LoVo (cell line): Measurements from ENCODE around the gene SEMA6B.

Source experiments
- DNase-seq: peaks from one replicate; pipeline ENCODE4 v3.0.0-alpha.2; 2016; ENCODE audit warnings: low spot score

SEMA6B gene

DNA sequence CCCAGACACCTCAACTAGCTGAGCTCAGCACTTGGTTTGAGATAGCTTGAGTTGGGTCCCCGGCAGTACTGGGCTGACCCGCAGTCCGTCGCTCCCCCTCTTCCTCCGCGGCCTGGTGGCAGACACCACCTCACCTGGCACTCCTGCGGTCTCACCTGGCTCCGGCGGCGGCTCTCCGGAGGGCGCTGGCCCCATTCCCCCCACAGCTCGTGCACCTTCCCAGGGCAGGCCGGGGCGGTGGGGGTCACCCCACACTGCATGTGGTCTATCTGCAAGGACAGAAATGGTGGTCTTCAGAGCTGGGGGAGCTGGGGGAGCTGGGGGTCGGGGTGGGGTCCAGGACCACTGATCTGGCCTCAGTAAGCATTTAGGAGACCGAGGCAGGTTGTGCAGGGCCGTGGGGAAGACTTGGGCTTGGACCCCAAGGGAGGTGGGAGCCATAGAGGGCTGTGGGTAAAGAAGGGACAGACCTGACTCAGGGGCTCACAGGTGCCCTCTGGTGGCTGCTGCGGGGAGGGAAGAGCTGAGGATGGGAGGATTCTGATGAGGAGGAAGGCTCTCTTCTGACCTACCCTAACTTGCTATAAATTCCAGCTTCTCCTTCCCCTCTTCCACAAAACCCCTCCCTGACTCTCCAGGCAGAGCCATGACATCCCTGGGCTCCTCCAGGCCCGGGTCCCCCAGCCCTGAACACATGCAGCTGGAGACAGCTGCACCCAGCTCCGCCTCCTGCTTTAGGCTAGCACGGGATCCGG, 34.5 kb downstream of the SEMA6B start:
- DNase-seq: peak; percentile 35

DNA sequence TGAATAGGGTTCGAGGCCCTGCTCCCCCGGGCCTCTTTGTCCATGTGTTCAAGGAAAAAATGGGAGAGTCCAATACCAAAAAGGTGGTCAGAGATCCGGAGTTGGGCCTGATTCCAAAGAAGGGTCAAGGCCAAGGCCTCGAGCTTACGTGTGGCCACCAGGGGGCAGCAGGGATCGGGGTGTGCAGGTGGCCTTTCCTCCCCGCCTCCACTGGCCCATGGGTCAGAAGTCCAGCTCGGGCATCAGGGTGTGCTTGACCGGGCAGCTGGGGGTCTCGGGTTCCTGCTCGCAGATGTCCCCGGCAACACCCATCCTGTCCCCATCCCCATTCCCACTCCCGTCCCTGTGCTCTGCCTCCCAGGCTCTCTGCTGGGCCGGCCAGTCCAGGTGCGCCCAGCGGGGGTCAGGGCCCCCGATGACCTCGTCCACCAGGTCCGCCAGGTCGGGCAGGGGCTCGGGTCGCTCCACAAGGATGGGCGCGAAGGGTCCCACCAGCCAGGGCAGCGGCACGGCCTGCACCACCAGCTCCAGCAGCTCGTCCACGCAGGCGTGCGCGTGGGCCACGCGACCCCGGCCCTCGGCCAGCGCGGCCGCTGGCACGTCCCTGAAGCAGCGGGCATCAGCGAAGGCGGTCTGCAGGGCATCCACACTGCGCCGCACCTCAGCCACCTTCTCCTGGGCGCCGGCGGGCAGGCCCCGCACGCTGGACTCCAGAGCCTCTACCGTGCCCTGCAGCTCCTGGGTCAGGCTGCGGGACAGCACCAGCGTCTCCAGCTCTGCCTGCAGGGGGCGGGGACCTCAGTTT, 36.0 kb downstream of the SEMA6B start:
- DNase-seq: peak; percentile 22

GRCh38 chr19:4522291-4523002, 37.0 kb downstream of the SEMA6B start:
- no peak for DNase-seq

- DNase-seq: no peak
Measured at GRCh38 chr19:4521888-4522242, 37.6 kb downstream of the SEMA6B start.

DNA sequence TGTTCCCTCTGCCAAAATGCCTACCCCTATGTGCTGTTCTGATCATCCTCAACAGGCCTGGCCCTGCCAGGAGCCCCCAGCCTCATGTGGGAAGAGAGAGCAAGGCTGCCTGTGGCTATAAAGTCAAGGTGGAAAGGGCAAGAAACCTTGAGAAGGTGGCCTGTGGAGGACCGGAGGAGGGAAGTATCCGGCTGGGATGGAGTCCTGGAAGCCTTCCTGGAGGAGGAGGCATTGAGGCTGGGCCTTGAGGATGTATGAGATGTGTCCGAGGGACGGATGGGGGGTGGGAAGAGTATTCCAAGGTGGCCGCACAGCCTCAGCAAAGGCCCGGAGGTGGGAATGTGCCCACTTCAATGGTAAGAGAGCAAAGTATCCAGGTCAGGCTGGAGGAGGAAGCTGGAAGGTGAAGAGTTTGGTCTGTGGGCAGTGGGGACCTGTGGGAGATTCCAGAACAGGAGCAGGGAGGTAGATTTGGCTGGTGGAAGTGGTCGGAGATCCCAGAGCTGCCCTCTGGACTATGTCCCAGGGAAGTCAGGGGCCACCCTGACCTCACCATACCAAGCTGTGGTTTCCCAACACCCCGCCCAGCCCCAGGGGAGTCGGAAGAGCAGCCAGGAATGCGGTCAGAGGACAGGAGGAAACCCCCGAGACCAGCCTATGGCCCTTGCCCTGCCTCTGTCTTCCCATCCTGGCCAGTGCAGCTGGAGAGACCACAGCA, 38.2 kb downstream of the SEMA6B start:
- no peak for DNase-seq

DNA sequence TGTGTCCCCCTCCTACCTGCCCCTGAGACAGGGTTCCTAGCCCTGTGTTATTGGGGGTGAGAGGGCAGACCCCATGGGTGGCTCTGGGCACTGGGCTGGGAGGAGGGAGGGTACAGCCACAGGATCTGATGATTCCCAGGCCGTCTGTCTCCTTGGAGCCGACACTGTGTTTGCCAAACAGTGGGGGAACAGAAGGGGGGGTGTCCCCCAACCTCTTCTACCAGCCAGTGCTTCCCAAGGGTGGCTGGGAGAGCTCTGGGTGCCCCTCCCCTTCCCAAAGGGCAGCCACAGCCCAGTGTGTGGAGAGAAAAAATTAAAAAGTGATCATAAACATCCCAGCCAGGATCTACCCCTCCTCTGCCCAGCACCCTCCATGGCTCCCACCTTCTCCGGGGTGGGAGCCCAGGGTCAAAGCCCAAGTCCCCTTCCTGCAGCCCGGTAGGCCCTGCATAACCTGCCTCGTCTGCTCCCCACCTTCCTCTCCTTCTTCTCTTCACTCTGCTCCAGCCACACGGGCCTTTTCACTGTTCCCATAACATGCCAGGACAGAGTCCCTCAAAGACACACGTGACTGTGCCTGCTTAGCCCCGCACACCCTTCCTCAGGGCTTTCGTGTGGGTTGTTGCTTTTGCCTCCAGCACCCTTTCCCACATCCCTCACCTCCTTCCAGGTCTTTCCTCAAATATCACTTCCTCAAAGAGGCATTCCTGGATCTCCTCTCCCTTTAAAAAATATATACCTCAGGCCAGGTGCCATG, 39.8 kb downstream of the SEMA6B start:
- DNase-seq: no peak

GRCh38 chr19:4519172-4519496, 40.4 kb downstream of the SEMA6B start:
- DNase-seq: no peak

DNA sequence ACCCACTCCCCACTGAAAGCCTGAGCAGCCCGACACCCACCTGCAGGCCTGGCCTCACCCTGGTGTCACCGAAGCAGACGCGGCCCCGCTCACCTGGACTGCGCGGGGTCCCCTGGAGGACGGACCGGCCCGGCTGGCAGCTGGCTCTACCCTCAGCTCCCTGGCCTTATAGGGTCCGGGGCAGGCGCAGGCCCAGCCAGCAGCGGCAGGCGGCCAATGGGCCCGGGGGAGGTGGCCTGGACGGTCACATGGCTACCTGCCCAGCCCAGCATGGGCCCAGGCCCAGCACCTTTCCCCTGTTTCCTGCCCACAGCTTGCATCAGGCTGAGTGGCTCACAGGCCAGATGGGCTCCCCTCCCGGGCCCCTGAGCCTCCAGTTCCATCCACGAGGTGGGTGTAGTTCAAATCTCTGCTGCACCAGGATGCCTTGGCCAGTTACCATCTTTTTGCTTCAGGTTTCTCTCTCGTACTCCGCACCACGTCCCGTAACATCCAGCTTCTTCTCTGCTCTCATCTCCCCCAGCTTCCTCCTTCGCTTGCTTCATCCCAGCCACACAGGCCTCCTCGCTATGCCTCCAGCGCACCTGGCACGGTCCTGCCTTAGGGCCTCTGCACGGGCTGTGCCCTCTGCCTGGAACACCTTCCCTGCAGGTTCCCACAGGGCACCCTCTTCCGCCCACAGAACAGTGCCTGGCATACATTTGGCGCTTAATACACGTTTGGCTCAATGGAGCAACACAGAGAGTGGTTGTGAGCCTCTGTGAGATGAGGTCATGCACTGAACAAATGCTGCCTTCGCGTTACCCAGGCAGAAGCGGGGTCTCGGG, 40.9 kb downstream of the SEMA6B start, which contains the start of gene PLIN4:
TSS of gene PLIN4 (minus strand) at position 142 of the 827 bp plus-strand sequence. CDS start 214 bp downstream, outside the sequence.
- DNase-seq: no peak

DNA sequence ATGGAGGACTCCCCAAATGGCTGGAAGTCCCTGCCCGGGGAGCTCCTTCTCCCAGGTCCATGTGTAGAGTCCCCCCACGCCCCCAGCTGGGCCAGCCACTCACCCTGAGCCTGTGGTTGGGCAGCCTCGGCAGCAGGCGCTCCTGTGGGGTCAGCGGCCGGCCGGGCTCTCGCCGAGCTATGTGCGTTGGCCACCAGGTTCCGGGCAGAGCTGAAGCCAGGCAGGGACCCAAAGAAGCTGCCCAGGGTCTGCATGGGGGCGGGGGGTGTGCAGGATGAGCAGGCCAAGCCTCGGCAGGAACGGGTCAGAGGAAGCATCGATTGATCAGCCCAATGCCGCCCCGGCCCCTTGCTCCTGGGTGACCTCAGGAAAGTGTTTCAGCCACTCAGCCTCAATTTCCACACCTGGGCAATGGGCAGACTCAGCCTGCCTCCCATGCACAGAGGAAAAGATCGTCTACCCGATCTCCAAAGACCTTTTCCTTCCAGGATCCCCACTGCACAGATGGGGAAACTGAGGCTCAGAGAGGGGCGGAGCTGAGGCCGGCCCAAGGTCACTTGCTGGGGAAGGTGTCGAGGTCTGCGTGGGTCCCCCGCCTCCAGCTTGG, 41.9 kb downstream of the SEMA6B start:
- DNase-seq: no peak

DNA sequence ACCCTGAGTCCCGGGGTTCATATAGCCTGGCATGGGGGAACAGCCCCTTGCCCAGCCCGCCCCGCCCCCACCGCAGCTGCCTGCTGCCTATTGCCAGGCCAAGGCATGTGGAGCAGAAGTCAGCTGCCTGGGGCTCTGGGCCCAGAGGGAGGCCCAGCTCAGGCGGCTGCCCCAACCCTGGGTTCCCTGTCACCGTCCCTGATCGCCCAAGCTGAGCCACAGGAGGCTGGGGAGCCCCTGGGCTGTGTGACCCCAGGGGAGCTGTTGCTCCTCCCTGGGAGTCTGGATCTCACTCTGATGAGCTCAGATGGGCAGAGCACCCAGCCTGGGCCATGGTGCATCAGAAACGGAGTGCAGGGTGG, 42.6 kb downstream of the SEMA6B start:
- no peak for DNase-seq

DNA sequence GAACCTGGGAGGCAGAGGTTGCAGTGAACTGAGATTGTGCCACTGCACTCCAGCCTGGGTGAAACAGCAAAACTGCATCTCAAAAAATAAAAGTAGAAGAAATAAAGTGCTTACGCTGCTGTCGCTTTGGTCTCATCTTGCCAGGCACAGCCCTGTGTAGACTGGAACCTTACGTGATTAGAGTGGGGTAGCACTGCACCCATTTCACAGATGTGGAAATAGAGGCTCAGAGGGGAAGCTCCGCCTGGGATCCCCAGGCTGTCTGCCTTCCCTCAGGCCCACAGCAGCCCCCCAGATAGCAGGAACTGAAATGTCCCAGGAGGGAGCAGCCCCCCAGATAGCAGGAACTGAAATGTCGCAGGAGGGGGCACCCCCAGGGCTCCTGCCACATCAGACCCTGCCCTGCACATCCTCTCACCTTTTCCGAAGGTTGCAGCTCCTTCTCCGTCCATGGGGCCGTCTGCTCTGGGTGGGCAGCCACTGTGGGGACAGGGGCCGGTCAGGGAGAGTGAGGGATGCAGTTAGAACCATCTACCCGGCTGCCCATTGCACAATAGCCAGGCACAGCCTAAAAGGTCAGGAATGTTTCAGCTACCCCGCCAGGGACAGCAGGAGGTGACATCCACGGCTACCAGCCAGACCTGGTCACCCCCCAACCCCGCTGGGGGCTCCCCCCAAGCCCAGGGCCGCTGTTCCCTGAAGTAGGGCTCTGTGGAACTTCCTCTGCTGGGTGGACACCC, 43.1 kb downstream of the SEMA6B start:
- no peak for DNase-seq

DNA sequence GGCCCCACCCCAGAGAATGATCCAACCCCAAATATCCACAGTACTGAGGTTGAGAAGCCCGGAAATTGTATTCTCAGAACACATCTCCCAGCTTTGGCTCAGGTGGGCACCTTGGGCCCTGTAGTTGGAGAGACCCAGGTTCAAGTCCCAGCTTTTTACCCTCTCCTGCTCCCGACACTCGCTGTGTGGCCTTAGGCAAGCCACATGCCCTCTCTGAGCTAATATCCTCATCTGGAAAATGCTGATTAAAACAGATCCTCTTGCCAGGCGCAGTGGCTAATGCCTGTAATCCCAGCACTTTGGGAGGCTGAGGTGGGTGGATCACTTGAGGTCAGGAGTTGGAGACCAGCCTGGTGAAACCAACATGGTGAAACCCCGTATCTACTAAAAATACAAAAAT, 43.8 kb downstream of the SEMA6B start:
- DNase-seq: no peak

- no peak for DNase-seq
Measured at GRCh38 chr19:4513248-4513647, 46.2 kb downstream of the SEMA6B start.

DNA sequence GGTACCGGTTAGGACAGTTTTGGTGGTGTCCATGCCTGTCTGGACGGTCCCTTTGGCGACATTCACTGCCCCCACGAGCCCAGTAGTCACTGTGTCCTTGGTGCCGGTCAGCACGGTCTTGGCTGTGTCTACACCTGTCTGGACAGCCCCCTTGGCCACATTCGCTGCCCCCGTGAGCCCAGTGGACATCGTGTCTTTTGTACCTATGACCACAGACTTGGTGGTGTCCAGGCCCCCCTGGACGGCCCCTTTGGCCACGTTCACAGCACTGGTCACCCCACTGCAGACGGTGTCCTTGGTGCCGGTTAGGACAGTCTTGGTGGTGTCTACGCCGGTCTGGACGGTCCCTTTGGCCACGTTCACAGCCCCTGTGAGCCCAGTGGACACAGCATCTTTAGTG, 47.4 kb downstream of the SEMA6B start:
- DNase-seq: no peak

- DNase-seq: no peak
Measured at GRCh38 chr19:4511300-4512054, 48.0 kb downstream of the SEMA6B start.

- no peak for DNase-seq
Measured at GRCh38 chr19:4510435-4511255, 48.8 kb downstream of the SEMA6B start.

DNA sequence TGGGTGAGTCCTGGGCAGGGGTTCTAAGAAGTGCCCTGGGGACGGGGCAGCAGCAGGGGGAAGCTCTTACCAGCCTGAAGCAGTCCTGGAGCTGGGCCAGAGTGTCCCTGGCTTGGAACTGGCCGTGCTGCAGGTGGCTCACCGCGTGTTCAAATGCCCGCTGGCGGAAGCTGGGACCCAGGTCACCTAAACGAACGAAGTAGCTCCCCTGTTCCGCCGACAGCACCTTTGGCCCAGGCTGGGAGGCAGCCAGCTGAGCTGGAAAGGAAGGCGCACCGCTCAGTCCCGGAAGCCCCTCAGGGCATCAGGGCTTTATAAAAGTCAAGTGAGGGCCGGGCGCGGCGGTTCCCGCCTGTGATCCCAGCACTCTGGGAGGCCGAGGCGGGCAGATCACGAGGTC, 50.8 kb downstream of the SEMA6B start:
- no peak for DNase-seq

GRCh38 chr19:4507804-4508203, 51.7 kb downstream of the SEMA6B start:
- DNase-seq: no peak
